Neural progenitor cell (in vitro differentiated cells): ENCODE data around the gene UPK3B.
"Not testable (repeated sequence)": the region's sequence is repeated elsewhere in the genome, so short reads cannot be mapped to it uniquely, and the experiment has no call there.

Source experiments
- CTCF ChIP-seq: fragments of 200-600 bp; sonication (generic); IDR thresholded peaks from 2 replicates; pipeline ENCODE4 v1.5.1; 2017; ENCODE audit warnings: antibody characterized with exemption, mild to moderate bottlenecking
- EZH2 ChIP-seq: fragments of 200-600 bp; sonication (generic); IDR thresholded peaks from 2 replicates; pipeline ENCODE4 v1.6.1; 2017; ENCODE audit warnings: antibody characterized with exemption, mild to moderate bottlenecking, moderate library complexity
- EZH2phosphoT487 ChIP-seq: fragments of 200-600 bp; sonication (generic); IDR thresholded peaks from 2 replicates; pipeline ENCODE4 v1.6.1; 2017; ENCODE audit warnings: antibody characterized with exemption

- not testable (repeated sequence) for TF ChIP-seq CTCF, EZH2, EZH2phosphoT487
Observed at GRCh38 chr7:76560157-76560556, 49.8 kb downstream of the UPK3B start.
